NCI-H345 (cell line): ENCODE measurements around the gene CDH12.
A peak's percentile ranks its signal among the peaks of the same experiment; 100 is the strongest.
"Not testable (repeated sequence)": the region's sequence is repeated elsewhere in the genome, so short reads cannot be mapped to it uniquely, and the experiment has no call there.

Experiments used
- DNase-seq: peaks from one replicate; lab custom pipeline; 2025; lab: John Stamatoyannopoulos, UW

Gene CDH12

DNA sequence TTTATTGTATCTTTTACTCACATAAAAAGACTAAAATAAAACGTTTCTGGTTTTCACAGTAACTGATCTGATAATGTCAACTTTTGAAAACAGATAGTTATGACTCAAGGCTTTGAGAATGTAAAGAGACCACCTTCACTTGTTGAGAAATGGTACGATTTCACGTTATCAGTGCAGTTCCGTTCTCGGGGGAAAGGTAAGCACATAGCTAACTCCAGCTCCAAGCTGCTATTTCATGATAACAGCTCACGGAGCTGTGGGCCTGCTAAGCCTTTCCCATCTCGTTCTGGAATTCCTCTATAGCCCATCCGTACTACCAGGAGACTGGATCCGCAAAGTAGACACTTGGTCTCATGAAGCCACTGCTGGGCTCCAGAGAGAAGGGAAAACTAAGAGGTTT is 701.3 kb downstream of the CDH12 start:
- not testable (repeated sequence) for DNase-seq

DNA sequence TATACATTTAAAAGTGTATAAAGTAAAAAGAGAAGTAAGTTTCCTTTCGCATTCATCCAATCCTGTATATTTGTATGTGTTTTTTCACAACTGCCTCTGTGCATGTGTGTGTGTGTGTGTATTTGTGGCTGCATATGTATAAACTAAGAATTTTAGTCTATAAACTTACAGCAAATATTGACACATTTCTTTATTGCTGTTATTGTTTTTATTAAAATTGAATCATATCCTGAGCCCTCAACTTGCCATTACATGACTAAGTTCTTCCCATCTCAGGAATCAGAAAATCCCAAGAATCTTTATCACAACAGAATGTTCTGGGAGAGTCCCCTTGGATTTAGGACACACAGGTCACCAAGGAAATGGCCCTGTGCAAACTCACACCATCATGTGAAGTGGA is 712.7 kb downstream of the CDH12 start:
- DNase-seq, result not testable (repeated sequence)

DNA sequence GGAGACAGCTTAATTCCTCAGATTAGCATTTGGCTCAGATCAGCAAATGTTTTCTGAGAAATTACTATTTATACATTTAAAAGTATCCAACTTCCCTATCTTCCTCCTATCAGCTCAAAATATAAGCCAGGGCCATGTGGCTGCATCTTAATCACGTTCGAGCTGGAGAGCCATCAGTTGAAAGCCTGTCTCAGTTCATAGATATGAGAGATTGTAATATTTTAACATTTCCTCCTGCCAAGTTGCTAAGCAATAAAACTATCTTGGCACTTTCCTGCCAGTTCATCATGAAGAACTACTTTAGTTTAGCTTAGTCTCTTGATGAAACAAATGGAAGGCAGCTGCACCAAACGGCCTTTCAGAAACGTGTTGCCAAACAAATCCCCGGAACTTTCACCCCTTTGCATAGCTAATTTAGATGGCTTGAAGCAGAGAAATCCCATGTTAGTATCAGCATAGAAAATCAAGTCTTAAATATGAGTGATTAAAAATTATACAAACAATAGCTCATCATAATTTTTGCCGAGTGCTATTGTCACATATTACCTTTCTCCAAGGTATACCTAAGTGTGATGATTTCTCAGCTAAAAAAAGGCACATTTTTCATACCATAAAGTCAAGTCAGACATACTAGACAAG is 713.4 kb downstream of the CDH12 start:
- DNase-seq, result not testable (repeated sequence)

DNA sequence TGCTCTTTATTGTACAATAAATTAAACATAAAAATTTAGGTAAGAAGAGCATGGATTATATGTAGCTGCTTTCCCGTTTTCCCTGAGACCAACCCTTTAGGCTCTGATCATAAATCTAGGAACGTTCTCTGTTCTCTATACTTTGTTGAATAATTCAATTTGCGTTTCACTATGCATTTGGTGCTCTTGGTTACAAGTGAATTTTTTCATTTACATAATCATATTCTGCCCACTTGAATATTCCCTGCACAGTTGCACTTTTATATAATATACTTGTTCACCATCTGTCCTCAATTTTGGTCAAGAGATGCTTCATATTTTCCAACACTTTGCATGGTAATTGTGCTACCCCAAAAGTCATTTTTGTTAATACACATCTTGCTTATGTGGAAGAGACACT is 741.8 kb downstream of the CDH12 start:
- no peak for DNase-seq

DNA sequence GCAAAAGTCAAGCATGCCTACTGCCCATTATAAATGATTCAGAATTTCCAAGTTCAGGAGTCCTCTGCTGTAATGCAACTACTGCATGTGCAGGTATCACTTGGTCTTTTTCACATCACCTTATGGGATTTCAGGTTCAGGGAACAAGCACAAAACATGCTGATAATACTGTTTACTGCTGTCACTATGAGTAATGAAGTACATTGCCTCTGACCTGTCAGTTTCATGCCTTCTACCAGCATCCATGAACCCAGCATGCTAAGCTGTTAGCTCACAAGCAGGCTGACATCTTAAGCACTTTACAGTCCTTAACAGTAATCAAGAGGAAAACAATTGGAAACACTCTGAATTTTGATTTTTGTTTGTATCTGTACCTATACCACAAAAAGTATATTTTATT is 743.8 kb downstream of the CDH12 start:
- DNase-seq, result no peak

DNA sequence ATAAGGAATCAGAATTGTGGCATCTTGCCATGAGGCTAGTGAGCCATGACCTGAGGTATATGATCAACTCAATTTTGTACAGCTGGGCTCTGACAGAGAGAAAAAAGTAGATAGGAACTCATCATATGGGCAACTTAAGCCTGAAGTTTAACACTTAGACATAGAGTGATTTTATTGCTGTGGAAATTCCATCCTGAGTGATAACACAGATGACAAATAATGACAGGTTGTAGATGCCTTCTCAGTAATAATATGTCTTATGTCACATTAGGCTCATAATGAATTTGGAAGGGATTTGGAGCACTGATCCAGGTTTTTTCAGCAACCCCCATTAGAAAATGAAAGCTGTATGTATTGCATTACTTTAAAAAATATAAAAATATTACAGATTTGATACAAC is 744.6 kb downstream of the CDH12 start:
- no peak for DNase-seq

DNA sequence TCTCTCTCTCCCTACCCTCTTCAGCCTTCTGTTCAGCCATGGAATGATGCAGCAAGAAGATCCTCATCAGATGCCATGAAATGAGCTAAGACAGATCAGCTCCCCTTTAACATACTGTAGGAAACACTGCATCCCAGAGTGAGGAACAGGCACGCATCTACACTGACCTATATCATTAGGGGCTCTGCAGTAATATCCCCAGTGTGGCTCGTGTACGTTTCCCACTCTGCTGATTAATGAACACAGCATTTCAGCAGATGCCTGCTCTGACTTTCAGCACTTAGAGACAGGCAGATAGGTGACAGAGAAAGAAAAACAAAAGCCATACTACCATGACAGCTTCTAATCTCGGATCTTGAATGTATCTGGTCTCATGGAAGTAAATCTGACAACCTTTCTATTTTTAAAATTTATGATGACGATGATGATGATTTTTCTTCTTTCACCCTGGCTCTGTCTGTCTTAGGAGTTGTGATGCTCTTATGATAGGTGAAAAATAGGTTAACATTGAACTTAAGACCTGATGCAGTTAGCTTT is 750.3 kb downstream of the CDH12 start:
- no peak for DNase-seq

DNA sequence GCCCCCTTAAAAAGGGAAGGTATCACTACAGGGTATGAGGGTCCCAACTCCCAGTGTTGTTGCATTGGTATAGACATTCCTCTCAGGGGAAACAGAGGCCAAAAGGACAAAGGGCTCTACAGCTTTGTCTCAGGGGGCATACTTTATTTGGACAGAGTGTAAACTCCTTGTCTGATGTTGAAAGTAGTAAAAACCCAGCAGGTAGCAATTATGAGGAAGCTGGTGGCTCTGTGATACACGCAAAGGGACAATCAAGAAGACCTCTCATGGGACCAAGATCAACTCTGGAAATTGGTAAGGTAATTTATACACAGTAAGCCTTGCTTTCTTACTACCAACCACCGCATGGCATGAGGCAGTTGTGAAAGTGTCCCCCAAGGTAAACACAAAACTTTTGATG is 764.6 kb downstream of the CDH12 start:
- DNase-seq, result no peak

DNA sequence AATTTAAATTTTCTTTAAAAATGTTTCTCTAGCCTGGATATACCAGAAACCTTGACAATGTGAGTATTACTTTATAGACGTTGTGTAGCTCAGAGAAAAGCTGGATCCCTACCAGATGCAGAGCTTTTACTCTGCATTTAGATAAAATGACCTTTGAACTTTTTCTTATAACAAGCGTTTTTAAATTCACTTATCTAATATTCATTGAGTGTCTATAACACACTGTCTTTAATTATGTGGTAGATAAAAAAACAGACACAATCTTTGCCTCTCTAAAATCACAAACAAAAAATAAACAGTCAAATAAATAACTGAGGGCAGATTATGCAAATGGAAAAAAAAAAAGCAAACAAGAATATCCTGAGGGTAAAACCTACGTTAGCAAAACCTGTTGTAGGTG is 773.6 kb downstream of the CDH12 start:
- no peak for DNase-seq

DNA sequence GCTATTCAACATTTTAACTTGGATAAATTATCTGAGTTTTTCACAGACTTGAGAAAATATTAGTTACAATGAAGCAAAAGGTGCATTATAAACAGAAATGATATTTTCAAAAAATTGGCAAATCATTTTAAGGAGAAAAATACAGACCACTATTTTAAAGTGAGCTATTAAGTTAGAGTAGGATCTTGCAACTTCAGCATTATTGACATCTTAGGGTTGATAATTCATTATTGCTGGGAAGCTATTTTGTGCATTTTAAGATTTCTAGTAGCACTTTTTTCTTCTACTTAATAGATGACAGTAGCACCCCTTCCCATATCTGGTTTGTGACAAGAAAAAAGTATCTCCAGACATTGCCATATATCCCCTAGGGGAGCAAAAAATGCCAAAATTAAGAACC is 774.1 kb downstream of the CDH12 start:
- no peak for DNase-seq

DNA sequence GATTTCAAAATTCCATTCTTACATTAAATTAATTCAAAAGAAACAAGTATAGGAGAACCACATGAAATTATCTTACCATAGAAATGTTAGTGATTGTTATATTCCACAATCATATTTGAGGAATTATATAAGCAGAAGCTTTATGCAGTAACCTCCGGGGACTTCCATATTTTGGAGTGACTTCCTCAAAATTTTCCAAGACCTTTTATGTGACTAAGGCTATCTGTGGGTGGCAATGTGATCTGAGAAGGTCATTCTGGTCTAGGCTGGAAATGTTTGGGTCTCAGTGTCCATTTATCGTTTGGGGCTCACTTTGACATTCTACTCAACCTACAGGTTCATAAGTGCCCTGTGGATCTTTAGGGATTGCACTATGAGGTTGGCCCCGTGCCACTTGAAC is 776.6 kb downstream of the CDH12 start:
- no peak for DNase-seq

DNA sequence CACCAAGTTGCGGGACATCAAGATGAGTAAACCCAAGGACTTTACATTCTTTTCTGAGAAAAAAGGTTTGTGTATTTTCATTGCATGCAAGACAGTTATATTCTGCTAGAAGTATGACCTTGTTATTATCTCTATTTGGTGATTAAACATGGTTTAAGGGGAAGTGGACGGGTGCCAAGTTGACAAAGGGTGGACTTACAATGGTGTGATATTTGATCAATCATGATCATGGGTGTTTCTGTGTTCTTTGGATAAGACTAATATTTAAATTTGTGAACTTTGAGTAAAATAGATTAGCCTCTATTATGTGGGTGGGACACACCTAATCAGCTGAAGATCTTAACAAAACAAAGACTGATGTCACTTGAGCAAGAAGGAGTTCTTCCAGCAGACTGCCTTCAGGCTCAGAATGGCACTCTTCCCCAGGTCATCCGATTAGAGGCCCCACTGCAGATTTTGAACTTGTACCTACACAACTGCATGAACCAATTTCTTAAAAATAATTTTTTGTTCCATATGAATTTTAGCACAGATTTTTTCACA is 782.9 kb downstream of the CDH12 start:
- DNase-seq, result no peak

DNA sequence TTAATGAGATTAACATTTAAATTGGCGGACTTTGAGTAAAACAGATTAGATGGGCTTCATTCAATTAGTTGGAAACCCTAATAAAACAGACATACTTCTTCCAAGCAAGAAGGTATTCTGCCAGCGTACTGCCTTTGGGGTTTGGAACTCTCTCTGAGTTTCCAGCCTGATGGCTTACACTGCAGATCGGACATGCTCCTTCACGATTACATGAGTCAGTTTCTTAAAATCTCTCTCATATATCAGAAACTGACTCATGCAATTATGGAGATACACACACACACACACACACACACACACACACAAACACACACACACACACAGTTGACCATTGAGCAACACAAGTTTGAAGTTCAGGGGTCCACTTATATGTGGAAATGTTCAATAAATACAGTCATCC is 789.4 kb downstream of the CDH12 start:
- no peak for DNase-seq

DNA sequence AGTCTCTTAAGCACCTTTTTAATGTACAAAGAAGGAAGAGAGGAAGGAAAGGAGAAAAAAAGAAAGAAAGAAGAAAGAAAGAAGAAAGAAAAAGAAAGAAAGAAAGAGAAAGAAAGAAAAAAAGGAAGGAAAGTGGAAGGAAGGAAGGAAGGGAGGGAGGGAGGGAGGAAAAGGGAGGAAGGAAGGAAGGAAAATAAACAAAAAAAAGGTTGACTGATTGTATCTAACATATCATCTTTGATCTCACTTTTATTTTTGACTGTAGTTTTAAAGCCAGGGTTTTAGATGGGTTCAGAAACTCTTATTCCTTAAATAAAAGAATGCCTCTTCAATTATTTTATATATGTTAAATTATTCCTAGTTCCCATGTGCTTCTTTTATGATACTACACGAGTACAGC is 794.5 kb downstream of the CDH12 start:
- no peak for DNase-seq

DNA sequence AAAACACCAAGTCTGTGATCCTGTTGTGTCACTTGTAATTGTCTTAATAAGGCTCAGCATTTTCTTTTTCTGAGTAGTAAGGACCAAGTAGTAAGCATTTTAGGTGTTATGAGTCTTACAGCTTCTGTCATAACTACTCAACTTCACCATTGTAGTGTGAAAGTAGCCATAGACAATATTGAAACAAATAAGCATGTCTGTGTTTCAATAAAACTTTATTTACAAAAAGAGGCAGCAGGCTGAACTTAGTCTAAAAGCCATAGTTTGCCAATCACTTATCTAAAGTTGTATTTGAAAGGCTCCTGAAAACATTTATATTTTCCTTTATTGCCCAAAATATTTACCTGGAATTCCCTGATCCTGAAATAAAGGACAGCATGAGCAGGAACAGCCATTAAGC is 796.1 kb downstream of the CDH12 start:
- no peak for DNase-seq

DNA sequence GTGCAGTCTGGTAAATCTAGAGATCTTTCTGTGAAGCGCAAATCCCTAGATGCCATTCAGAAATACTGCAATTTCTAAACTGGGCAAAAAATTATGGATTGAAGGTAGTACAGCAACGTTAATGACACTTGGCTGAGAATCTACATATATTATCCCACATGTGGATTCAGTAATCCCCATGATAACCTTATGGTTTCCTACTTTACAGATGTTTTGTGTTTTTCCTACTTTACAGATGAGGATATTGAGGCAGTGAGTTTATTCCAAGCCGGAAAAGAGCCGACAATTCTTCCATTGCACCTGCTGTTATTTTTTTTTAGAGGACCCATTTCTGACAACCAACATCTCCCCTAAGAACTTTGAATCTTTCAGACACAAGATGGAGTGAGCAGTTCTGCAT is 796.5 kb downstream of the CDH12 start:
- no peak for DNase-seq

DNA sequence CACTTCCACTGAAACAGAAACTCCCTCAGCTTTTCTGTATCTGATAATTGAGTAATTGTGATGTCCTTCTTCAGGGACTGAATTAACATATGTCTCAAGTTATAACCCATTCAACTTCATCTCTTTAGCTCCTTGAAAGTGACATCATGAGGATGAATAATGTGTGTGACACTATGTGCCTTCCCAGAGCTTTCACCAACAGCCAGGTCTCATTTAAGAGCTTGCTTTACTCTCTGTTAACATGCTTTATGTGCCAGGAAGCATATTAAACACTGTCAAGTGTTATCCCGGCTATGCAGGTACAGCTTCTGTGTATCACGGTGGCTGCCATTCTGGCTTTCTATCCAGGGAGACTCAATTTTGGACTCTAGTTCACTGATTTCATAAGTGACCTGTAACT is 799.9 kb downstream of the CDH12 start:
- peak; percentile 51 for DNase-seq

DNA sequence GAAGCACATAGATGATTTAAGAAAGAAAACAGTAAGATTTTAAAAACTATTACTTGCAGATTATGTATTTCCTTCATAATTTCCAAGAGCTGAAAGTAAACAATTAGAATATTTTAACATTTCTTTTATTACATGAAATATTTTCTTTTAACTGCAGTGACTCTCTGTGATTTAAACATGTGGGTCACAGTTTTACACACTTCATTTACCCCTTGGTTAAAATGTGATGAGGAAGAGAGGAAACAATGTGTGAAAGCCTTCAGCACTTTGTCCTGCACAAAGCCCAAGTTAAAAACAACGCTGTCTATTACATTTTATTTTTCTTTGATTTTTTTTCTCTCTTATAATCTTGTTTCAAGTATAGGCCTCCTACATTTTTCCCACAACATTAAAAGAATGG is 801.3 kb downstream of the CDH12 start:
- DNase-seq, result no peak

DNA sequence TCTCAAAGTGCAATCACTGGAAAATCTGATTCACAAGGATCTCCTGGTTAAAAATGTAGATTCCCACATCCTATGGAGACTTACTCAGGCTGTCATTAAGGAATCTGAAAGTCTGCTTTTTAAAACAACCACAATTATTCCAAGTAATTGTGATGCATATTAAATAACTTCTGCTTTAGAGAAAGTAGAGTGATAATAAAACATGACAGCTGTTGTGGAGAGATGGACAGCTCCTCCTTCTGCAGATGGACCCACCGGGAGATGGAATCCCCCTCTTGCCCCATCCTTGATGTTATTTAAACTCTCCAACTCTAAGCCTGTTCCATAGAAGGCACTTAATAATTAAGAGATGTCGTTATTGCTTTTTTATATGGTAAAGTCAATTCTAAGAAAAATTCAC is 802.2 kb downstream of the CDH12 start:
- DNase-seq, result no peak

DNA sequence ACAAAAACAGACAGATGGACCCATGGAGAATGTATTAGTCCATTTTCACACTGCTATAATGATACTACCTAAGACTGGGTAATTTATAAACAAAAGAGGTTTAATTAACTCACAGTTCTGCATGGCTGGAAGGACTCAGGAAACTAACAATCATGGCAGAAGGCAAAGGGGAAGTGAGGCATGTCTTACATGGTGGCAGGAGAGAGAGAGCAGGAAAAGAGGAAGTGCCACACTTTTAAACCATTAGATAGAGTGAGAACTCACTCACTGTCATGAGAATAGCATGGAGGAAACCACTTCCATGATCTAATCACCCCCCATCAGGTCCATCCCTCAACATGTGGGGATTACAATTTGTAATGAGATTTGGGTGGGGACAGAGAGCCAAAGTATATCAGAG is 808.9 kb downstream of the CDH12 start:
- DNase-seq, result no peak

DNA sequence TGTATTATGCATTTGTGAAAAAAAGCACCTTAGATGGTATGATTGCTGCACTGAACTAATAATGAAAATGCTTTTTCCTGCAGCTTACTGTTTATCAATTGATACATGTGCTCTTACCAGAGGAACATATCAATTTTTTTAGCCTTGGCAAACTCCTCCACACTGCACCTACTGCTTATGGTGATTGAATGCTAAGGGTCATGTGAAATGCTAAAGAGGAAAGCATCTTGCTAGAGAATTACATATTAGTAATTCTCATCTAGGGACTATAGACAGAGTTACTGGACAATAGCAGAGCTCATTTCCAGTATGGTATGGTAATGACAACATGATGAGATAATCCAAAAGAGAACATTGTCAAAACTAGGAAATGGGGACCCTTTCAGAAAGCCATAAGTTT is 817.1 kb downstream of the CDH12 start:
- DNase-seq, result no peak

DNA sequence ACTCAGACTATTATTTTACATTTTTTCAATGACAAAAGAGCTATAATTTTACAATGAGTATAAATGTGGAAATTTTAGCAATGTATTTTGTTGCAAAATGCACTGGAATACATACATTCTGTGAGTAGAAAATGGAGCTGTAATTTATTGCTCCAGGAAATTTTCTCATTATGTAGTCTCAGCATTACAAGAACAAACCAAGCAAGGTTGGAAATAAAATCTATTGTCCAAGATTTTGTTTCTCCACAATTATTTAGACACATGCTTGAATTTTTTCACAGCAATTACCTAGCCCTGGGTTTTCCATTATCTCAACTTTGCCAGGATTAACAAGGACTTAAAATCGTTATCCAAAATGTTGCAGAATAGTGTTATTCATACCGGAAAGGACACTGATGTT is 820.1 kb downstream of the CDH12 start:
- DNase-seq, result no peak

DNA sequence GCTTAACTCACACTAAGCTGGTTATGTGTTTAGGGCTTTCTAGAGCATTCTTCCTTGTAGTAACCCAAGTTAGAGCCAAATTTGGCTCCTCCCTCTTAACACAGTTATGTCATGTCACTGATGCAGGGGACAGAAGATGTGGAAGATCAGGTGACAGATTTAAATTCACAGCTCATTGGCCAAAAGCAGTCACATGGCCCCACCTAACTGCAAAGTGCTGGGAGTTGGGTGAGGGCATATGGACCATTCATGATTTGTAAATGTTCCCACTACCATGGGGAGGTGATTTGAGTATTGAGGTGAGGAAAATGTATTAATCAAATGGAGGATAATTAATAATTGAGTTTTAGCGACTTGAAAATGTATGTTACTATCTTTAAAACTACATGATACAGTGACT is 829.4 kb downstream of the CDH12 start:
- DNase-seq, result no peak

DNA sequence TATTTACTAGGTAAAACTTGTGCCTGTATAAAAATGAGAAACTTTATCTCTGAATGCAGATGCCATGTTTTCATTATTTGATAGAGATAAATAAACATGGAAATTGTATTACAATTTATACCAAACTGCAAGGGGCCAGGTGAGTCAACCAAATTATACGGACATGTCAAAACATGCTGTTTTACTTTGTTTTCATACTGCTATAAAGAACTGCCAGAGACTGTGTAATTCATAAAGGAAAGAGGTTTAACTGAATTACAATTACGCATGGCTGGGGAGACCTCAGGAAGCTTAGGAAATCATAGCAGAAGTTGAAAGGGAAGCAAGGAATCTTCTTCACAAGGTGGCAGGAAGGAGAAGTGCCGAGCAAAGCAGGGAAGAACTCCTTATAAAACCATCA is 840.3 kb downstream of the CDH12 start:
- not testable (repeated sequence) for DNase-seq
